ENCODE results near the gene PLD6.
"Not testable (repeated sequence)": the region's sequence is repeated elsewhere in the genome, so short reads cannot be mapped to it uniquely, and the experiment has no call there.

GRCh38 chr17:17184985-17185757 is 21.0 kb downstream of the PLD6 start:
- not testable (repeated sequence) for TF ChIP-seq POLR2A (IDR thresholded peaks at IDR 0.05; ENCODE audit: low read depth, low read length); TAF1 (IDR thresholded peaks at IDR 0.05; ENCODE audit: low read depth, low read length); POLR2AphosphoS5 (IDR thresholded peaks at IDR 0.05; ENCODE audit: low read depth, low read length); SPI1 (IDR thresholded peaks at IDR 0.05; ENCODE audit: low read depth, low read length); PAX5 (IDR thresholded peaks at IDR 0.05; ENCODE audit: insufficient read depth, low read length, severe bottlenecking)
